Caki2 (cell line): ENCODE results near the gene BCAP29. TPM values are rescaled to one million over a fixed set of nuclear protein-coding genes. Genes with fewer than 3 reads are reported as not detected.

ENCODE experiments used
- DNase-seq: peaks from one replicate; pipeline ENCODE4 v3.0.0-alpha.2; 2015; ENCODE audit warnings: low read depth
- in situ Hi-C: cut with HindIII; loops from 2 replicates; pipeline ENCODE4 v1.10.0; 2016; ENCODE audit warnings: low sequenced_read_pairs, low pct_unique_long_range_greater_than_20kb, mixed read lengths
- total RNA-seq: library from RNA; depleted of rRNA; stranded (reverse); fragments of >200 nt; shearing (Covaris generic); gene quantifications from 2 replicates; pipeline ENCODE4 v1.2.3, GENCODE V29; 2014; ENCODE audit warnings: low replicate concordance

BCAP29 gene
- total RNA-seq, 1 experiment from 2014 or later = 16.7 TPM

DNA sequence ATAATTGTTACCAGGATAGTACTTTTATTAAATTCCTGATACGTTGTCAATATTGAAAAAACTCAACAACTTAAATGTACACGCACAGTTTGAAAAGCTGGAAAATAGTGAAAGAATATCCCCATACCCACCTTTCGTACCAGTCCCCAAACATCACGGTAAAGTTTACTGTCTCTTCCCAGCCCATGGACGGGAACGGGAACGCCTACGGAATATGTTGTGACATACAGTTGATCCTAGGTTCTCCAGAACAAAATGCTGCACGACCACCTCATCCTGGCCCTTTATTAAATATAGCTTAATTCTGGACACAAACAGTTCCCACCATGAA, 527 bp upstream of the BCAP29 start:
- DNase-seq = no peak
- in situ Hi-C loops = no loop called here

DNA sequence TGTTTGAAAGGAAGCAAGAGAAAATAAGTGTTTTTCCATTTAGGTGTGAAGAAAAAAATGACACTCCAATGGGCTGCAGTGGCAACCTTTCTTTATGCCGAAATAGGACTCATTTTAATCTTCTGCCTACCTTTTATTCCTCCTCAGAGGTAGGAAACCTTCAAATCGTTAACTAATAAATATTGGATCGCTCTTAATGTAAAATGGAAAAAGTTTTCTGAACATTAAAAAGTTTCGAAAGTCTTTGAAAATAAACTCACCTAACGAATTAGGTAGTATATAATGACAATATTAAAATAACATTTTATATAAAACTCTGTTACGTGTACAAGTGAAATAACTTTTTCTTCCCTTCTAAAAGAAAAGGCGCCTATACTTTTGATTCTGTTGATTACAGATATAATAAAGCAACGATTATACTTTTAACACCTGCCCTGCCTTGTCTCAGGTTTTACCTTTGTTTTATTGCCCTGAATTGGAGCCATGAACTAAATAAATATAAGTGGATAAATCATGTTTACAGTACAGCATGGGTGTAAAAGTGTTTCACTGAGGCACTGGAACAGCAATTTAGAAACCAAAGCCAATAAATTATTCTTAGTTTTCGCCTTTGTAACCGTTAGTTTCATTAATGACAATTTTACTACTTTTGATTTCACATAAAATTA, 804 bp downstream of the BCAP29 start:
- in situ Hi-C loops = no loop called here
- DNase-seq = no peak

DNA sequence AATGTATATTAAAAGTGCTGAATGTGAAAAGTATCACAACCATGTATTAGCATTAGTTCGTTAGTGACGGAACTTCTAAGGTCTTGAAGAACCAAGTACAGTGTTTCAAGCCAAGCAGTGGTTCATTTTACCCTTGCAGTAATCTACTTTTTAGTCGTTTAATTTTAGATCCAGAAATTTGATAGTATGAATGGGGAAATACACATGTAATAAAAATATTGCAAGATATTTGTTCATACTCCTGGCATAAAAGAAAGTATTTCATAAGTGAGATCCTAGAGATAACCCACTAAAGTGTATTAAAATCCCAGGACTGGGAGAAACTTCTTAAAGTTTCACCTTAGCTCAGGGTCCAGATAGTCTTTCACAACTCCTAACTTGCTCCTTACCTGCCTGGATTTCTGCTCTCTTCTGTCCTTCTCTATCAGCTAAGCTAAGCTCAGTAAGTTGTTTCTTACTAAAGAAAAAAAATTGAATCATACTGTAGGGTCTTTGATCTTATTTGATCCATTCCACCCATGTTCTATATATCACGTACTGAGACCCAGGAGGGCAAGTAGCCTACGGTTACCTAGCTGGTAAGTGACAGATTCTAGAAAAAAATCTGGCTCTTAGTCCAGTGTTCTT, 1.5 kb downstream of the BCAP29 start:
- in situ Hi-C loops = no loop called here
- no peak for DNase-seq

DNA sequence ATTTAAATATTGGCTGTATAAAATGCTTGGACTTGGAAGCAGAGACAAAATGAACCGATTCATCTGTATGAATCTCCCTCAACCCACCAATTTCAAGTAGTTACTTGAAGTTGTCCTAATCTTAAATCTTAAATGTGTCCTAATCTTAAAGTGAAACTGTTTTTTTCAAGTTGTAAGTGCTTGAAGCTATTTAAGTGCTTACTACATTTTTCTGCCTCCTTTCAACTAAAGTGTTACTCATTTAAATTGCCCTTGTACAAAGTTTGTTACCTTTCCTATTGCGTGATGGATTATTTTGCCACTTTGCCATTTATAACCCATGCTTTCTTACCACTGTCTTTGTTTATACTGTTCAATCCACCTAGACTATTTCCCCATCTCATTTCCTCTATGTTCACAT, 2.8 kb downstream of the BCAP29 start:
- DNase-seq = no peak
- in situ Hi-C loops = no loop called here

DNA sequence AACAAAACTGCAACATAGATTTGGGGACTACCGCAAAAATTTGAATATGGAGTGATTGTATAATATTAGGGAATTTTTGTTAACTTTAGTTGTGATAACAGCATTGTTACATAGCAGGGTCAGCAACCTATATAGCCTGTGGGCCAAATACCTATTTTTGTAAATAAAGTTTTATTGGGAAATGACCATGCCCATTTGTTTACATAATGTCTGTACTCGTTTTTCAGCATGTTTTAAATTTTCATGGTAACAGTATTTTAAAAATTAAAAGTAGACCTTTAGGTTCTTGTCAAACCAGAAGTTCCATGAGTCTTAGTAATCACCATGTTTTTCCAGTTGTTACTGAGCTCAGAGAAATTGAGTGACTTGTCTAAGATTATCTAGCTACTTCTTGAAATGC, 4.7 kb downstream of the BCAP29 start:
- in situ Hi-C loops = no loop called here
- no peak for DNase-seq

DNA sequence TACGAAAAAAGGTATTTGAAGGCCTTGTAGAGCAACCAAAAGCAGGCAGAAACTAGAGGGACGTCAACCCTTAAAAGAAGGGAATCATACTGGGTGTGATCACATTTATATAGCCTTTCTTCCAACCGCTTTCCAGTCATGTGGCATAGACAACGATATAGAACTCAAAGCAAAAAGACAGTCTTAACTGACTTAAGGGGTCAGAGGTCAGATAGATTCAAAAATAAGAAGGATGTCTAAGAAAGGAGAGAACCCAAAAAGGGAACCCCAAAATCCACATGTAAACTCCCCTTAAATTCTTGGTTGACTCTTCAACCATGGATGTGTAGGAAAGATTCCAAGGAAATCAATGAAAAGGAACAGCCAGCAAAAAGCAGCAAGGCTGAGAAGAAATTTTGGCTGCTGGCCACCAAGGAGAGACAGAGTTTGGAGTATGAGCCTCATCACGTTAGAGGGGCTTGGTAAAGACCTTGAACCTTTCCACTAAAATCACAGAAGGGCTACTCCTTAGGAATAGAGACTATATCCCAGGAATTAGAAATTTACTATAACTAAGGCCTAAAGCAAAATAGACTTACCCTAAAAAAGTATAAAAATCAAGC, 8.6 kb downstream of the BCAP29 start:
- in situ Hi-C loops = no loop called here
- no peak for DNase-seq

DNA sequence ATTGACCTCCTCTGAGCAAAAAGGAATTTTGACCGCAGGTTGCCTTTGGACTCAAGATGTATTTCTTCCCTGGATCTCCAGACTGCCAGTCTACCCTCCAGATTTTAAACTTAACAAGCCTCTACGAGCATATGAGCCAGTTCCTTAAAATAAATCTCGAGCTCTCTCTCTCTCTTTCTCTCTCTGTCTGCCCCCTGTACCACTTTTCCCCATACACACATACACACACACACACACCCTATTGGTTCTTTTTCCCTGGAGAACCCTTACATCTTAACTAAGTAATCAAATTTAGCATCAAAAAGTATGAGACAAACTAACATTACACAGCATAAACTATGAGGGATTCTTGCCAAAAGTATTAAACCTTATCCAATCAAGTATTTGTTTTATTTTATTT, 11.4 kb downstream of the BCAP29 start:
- in situ Hi-C loops = no loop called here
- DNase-seq = no peak

DNA sequence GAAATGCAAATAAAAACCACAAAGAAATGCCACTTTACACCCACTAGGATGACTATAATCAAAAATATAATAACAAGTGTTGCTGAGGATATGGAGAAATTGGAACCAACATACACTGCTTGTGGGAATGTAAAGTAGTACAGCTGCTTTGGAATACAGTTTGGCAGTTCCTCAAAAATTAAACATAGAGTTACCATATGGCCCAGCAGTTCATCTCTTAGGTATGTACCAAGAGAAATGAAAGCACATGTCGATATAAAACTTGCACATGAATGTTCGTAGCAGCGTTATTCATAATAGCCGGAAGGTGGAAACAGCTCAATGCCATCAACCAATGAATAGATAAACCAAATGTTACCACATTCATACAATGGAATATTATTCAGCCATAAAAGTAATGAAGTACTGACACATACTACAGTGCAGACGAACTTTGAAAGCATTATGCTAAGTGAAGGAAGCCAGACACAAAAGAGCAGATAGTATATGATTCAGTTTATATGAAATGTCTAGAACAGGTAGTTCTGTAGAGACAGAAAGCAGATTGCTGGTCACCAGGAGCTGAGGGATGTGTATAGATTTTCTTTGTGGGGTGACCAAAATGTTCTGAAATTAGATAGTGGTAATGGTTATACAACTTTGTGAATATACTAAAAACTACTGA, 12.4 kb downstream of the BCAP29 start:
- in situ Hi-C loops = no loop called here
- DNase-seq = no peak

DNA sequence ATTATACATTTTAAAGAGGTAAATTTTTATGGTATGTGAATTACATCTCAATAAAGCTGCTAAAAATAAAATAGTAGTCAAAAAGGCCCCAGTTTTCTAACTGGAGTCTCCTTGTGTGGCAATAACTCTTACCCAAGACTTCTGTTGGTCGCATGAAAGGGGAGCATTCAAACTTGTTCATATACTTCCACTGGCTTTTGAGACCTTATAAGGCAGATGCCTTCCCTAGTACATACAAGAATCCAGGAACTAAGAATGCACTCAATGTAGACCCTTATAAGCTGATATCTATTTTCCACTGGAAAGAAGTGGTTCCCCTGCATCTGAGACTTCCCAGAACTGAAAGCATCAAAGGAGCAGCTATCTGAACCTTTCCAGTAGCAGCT, 13.0 kb downstream of the BCAP29 start:
- no peak for DNase-seq
- in situ Hi-C loops = no loop called here

DNA sequence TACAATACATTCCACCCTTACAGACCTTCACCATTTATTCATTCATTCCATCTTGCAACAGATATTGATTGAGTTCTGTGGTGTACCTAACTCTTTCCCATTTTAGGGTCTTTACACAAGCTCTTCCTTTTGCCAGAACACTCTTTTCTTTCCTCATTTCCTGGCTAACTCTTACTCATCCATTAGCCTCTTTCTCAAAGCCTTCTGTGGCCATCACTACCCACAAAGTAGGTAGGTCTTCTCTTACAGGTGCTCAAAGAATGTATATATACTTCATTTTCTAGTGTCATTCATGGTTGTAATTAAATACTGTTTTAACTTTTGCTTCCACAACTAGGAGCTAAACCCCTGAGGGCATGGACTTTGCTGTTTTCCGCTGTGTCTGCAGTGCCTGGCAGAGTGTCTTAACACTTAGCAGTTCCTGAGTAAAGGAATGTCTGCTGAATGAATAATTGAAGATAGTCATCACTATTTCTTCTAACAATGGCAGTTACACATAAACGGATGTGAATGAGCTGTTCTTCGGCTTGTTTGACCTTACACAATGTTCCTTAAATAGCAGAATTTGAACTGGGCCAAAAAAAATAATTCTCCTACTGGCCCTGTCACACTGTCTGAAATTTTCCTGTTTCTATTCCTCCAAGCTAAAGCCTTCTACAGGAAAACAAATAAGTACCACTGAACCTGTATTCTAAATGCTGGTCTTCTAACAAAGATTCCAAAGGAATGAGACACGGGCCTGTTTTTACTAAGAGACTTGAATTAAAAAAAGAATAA, 15.1 kb downstream of the BCAP29 start:
- in situ Hi-C loops = no loop called here
- peak; percentile 74 for DNase-seq

DNA sequence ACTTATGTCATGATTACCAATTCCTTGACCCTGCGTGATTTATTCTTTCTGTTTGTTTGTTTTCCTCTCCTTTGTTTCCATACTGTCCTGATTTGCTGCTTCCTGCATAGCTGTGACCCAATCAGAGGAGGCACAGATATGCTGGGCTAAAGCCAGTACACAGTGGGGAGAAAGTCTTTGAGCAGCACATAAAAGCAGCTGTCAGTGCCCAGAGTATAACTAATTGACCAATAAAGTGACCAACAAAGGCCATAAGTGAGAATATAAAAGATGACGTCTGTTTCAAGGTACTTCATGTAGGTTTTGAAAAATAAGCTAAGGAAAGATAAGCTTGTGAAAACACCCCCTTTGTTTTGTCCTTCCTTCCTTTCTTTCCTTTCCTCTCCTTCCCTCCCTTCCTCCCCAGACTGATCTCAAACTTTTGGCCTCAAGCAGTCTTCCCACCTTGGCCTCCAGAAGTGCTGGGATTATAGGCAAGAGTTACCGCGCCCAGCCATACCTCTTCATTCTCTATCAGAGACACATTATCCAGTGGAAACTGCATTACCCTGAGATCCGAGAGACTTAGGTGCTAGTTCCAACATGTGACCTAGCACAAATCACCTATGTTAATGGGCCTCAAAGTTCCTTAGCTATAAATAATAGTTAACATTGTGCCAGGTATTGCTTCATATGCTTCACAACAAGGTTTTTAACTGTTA, 17.0 kb downstream of the BCAP29 start:
- in situ Hi-C loops = no loop called here
- DNase-seq = peak; percentile 10

DNA sequence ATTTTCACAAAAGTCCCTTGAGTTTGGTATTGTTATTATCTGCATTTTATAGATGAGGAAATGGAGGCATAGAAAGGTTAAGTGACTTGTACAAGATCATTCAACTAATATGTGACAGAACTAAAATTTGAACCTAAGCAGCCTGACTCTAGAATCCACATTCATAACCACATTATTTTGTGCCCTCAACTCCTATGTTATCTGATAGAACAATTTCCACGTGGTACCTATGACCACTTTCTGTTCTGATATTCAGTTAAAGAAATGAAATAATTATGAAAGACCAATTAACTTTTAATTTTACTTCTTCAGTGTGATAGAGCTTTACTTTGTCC, 17.5 kb downstream of the BCAP29 start:
- no peak for DNase-seq
- in situ Hi-C loops = no loop called here

DNA sequence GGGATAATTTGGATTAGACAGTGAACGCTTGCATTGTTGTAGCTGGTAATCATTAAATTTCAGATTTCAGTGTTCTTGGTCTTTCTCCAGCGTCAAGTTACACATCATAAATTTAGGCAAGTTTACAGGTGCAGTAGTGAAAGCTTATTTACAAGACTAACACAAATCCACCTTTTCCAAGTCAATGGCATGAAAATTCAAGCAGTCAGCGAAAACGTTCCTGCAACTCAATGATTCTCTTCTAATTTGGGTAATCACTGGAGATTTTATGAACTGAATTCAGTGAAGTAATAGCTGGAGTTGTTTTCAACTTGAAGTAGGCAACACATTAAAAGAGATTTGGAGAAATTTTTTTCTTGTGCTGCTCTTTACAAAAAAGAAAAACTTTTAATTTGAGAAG, 17.9 kb downstream of the BCAP29 start:
- in situ Hi-C loops = no loop called here
- no peak for DNase-seq

DNA sequence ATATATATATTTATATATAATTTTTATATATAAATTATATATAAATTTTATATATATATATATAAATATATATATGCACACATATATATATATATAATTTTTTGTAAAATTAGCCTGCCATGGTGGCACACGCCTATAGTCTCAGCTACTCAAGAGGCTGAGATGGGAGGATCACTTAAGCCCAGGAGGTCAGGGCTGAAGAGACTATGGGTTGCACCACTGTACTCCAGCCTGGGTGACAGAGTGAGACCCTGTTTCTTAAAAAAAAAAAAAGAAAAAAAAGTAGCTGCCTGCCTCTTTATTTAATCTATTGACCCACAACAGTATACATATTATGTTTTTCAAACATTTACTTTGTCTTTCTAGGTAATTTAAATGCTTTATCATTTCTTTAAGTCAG, 19.2 kb downstream of the BCAP29 start:
- DNase-seq = no peak
- in situ Hi-C loops = no loop called here

DNA sequence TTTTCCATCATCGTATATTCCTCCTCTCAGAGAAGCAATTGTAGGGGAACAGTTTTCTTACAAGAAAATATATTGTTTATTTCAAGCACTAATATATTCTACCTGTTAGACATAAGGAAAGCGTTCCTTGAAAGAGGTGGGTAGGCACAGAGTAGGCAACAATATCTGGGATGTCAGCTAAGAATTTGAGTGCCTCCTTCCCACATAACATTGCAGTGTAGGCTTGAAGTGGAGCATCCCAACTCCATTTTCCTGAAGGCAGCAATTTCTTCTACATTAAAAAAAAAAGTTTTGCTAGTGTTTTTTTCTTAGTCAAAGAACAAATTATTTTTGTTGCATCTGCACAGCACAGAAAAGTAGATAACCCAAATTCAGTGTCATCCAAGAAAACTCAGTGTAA, 20.8 kb downstream of the BCAP29 start:
- no peak for DNase-seq
- in situ Hi-C loops = no loop called here

DNA sequence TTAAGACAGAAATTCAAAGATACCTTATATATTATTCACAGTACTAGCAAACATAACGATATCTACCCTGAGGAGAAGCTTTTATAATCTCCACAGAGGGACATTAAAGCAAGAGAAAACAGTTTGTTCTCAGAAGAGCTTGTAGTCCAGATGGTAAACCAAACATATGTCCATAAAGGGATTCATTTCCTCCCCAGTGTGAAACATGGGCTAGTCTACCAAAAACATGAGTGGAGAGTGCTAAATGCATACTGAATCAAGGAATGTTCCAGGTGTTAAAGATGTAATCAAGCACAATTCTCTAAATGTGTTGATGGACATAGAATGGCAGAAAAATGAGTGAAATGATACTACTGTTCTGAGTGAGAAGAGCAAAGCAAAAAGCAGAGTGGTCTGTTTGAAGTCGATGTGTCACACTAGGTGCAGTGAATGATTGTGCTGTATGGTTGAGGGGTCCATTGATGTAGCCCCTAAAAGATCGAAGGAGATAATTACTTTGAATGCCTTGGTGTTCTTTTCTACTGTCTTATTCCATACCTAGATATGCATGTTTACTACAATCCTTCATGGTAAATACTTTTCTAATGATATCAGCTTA, 25.3 kb downstream of the BCAP29 start:
- no peak for DNase-seq
- in situ Hi-C loops = no loop called here

DNA sequence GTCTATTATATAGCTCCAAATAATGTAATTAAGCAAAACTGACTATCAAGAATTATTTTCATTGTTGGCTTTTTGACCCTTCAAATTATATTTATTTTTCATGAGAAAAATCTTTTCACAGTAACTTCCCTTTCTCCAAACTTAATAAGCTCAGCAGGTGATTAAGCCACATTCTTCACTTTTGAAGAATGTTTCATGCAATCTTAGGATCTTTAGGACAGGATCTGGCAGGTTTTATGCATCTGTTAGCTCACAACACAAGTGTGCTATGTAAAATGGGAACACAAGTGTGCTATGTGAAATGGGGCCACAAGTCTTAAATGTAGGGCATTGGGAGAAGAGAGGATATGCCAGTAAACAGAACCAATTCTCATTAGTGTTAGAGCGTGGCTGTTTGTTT, 26.3 kb downstream of the BCAP29 start:
- DNase-seq = no peak
- in situ Hi-C loops = no loop called here

DNA sequence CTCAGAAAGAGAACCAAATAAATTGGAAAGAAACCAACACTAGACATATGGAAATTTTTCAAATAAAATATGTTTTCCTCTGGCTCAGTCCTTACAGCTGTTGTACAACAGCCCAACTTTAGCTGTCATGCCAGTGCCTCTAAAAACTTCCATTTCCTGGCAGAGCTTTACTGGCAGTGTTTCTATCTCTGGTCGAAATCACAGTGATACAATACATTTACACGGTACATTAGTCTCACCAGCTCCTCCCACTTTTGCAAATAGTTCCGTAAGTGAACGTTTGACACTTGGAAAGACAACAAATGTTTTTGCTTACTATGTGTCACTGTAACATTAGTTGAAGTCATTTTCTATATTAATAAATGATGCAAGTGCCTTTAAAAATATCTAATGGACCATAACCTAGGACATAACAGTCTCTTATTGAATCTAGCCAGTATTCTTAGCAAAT, 29.8 kb downstream of the BCAP29 start:
- in situ Hi-C loops = no loop called here
- peak; percentile 25 for DNase-seq
